HG02973 (cell line): ENCODE measurements around the gene KLF11.

Source experiments
- ATAC-seq: cut with Tn5 transposase; IDR thresholded peaks from one replicate; pipeline ENCODE4 v1.9.1; 2021; ENCODE audit warnings: moderate library complexity; ENCODE audit not compliant: unreplicated experiment

The KLF11 gene

DNA sequence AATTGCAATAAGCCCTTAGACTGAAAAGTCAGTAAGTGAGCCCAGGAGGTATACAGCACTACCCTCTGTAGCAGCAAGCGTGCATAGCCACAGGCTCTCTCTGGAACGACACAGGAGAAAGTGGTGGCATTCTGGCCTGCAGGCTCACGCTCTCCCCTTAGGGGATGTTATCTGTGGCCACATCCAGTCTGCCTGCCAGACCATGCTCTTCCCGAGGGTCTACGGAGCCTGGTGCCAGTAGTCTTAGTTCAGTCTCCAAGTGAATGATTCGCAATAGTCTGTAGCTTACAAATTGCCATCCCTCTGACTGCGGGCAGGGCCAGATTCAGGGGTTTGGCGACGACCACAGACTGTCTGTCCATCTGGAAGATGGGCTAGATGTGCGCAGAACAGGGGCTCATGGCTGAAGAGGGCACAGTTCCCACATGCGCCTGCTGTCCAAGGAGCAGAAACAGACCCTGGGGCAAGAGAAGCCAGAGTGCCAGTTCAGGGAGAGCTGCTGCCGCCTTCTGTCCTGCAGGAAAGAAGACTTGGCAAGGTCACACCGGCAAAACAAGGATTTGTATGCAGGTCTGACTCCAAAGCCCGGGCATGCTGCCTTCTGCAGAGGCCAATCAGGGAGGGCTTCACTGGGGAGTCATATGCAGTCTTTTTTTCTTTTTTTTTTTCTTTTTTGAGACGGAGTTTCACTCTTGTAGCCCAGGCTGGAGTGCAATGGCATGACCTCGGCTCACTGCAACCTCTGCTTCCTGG lies 3.5 kb upstream of the KLF11 start:
- no peak for ATAC-seq

DNA sequence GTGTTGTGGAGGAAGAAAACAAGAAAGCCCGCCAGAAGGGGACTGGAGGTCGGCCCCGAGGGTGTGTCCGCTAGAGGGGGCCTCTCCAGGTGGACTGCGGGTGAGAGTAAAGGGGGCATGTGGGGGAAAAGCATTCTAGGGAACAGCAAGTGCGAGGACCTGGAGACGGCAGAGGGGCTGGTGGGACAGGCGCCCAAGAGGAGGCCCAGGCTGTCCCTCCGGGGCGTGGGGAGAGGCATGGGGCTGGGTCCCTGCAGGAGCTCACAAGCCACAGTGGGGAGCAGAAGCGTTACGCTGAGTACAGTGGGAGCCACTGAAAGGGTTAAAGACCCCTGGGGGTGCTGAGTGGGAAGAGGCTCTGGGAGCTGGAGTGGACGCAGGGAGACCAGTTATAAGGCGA lies 1.6 kb upstream of the KLF11 start:
- no peak for ATAC-seq

DNA sequence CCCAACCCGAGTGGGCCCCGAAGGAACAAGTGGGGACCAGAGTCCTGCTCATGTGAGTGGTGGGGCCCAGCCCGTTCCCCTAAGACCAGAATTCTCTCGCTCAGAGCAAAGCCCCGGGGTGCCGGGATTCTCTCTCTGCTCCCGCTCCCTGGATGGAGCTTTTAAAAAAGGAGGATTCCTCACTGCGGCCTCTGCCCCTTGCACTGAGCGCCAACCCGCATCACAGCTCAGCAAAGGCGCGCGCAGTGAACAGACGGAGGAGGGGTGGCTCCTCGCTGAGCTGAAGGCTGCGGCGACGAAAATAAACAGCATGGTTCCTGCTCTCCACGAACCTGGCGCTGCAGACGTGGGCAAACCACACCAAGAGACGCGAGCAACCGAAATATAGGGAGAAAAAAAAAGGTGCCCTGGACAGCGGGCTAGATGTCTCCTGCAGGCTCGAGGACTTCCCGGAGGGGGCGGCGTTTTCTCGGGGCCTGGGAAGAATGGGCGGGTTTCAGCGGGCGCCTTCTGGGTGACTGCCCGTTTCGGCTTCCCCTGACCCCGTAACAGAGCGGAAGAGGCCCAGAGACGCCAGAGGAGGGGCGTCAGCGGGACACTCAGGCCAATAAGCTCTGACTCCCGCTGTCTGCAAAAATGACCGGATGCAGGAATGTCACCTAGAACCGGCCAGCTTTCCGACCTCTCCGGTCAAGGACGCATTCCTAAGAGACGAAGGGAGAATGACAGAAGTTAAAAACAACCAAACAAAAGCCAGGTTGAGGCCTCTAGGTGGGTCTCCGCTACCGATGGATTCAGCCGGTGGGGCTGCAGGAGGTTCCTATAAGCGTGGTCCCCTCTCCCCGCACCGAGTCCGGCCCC lies 819 bp upstream of the KLF11 start:
- ATAC-seq: no peak

DNA sequence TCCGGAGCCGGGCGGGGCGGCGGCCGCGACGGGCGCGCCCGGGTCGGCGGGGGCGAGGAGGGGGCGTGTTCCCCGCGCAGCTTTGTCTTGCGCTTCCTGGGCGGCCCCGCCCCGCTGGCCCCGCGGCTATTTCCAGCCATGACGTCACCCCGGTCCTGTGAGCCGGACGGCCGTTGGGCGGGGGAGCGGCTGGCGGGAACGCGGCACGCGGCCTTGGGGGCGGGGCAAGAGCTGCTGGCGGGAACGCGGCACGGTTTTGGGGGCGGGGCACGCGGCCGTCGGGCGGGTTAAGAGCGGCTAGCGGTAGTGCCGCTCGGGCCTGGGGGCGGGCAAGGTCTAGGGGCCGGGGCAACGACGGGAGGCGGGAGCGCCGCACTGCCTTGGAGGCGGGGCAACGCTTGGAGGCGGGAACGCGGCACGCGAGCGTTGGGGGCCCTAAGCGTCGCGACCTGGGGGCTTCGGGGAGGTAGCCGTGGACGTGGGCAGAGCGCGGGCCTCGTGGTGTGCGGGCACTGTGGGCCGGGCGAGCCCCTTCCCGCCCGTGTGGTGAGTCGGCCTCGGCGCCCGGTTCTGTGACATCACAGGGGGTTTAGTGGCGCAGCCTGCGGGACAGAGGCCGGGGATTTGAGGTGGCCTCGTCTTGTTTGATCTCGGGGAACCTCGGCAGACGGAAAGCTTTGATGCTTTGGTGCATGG lies 704 bp downstream of the KLF11 start:
- peak; percentile 36 for ATAC-seq

DNA sequence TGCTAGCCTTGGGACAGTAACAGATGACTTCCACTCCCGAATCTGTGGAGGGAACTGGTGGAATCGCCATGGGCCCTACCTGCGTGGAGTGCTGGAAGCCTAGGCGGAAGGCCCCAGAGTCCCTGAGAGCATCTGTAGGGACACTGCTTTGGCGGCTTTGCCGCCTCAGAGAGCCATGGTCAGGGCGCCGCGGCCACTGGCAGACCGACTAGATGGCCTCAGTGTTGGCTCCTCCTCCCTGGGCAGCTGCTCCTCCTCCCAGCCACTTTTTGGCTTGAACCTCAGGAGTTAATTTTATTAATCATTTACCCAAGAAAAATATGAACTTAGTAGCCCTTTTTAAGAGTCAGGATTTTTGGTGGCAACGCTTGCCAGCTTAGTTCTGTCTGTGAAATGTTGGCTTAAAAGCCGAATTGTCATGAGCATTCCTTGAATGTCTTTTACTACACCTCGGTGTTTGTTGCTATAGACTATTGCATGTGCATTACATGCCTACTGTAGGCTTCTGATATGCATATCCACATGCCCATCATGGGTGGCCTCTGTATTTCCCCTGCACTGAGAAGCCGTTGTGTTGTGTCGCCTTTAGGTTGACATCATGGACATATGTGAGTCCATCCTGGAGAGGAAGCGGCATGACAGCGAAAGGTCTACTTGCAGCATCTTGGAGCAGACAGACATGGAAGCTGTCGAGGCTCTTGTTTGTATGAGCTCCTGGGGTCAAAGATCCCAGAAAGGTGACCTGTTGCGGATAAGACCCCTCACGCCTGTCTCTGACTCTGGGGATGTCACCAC lies 2.4 kb downstream of the KLF11 start:
- ATAC-seq: no peak

DNA sequence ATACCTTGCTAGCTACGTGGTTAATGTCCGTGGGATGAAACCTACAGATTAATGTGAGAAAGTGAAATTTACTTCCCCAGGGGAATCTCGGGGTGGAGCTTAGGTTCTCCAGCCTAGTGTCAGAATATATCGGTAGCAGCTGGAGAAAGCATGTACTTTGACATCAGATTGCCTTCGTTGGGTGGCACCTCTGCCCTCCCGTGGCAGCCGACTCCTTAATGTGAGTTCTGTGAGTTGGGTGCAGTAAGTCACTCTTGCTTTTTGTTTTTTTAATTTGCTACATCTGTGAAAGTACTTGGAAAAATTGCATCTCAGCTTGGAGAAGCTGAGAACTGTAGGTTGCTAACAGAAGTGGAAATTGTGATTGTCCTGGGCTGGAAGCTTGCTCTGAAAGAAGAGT lies 3.6 kb downstream of the KLF11 start:
- ATAC-seq: no peak

DNA sequence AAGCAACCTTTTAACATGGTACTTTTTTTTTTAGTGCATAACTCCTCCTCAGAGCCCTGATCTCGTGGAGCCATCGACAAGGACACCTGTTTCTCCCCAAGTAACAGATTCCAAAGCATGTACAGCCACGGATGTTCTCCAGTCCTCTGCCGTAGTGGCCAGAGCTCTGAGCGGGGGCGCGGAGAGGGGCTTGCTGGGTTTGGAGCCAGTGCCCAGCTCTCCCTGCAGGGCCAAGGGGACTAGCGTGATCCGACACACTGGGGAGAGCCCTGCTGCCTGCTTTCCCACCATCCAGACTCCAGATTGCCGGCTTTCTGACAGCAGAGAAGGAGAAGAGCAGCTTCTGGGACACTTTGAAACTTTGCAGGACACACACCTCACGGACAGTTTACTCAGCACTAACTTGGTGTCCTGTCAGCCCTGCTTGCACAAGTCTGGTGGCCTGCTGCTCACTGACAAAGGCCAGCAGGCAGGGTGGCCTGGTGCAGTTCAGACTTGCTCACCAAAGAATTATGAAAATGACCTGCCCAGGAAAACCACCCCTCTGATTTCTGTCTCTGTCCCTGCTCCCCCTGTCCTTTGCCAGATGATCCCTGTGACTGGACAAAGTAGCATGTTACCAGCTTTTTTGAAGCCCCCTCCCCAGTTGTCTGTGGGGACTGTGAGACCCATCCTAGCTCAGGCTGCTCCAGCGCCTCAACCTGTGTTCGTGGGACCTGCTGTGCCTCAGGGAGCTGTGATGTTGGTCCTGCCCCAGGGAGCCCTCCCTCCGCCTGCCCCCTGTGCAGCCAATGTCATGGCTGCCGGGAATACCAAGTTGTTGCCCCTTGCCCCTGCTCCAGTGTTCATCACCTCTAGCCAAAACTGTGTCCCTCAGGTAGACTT lies 4.5 kb downstream of the KLF11 start:
- ATAC-seq: no peak

DNA sequence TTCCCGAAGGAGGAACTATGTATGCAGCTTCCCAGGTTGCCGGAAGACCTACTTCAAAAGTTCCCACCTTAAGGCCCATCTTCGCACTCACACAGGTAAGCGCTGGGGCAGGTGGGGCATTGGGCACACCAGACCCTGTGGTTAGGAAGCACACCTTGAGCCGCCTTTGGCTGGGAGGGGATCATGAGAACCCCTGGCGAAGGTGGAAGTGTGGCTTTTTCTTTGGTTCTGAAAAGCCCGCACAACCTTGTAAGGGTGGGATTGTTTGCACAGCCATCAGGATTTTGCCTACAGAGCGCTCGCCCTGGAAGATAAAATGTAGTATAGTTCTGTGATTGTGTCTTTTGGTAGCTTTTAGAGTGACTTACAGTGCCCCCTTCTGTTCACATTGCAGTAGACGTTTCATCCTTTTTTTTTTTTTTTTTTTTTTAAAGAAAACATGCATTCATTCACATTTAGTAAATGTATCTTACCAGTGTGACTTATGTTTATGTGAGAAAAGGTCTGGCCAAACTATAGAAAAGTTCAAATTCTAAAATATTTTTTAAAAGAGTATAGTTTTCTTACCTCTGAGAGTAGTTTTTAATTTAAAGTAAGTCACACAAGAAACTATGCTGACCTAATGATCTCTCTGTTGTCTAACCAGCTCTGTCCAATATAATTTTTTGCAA lies 5.3 kb downstream of the KLF11 start:
- ATAC-seq: no peak

DNA sequence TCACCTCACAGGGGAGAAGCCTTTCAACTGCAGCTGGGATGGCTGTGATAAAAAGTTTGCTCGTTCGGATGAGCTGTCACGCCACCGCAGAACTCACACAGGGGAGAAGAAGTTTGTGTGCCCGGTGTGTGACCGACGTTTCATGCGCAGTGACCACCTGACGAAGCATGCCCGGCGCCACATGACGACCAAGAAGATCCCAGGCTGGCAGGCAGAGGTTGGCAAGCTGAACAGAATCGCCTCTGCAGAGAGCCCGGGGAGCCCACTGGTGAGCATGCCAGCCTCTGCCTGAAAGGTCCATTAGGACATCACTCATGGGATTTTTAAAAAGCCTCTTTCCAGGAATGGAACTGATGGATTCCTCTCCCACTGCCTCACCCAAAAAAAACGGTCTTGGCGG lies 8.9 kb downstream of the KLF11 start:
- no peak for ATAC-seq

DNA sequence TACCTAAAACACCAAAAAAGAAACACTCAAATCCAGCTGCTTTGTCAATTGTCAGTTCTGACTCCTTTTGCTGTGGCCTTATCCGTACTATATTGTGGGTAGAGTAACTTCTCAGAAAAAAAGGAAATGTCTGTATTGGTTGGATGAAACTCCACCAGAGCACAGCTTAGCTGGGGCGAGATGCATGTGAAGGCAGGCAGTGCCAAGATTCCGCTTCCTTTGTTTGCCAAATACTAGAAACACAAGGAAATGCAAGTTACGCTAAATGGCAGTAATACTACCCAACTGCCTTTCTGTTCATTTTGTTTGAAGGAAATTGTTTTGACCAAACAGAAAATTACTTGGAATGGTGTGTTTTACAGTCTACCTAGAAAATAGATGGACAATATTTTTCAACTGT lies 10.0 kb downstream of the KLF11 start:
- no peak for ATAC-seq

DNA sequence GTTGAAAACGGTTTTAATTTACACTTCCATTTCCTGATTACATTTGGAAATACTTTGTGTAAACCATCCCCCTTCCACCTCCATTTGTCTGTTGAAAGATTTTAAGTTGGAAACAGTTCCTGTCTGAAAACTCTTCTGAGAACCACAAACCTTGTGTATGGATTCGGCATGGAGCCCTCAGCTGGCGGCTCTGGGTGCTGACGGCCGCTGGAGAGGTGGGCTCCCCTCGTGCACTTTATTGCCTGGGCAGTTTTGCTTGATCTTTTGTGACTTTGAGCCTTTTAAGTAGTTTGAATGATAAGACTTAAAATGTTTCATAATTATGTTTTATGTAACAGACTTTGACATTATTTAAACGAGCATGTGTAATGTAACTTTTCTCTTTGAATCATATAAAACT lies 11.1 kb downstream of the KLF11 start:
- no peak for ATAC-seq

DNA sequence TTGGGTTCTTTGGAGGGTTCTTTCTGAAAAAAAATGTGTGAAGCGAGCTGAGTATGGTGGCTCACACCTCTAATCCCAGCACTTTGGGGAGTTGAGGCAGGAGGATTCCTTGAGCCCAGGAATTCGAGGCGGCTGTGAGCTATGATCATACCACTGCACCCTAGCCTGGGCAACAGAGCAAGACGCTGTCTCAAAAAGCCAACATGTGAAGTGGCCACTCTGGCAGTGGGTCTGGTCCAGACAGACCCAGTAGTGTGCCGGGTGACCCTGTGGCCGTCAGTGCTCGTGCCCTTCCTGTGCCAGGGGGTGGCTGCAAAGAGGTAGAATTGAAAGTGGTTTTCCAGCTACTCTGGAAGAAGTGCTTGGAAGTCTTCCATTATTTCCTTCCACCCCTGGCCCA lies 11.6 kb downstream of the KLF11 start:
- no peak for ATAC-seq

DNA sequence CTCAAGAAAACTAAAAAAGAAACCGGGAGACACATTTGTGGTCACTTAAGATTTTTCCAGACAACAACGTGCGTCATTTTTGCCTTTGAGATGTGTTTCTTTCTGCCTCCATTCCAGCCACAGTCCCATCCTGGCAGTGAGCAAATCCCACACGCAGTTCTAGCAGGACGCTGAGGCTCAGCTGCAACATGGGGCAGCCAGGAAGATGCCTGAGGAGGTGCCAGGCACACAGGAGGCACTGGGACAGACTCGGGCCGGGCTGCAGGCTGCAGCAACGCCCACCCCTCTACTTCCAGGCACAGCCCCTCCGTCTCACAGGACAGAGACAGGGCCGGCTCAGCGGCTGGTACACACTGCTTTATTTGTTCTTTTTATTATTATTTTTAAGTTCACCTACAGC lies 13.1 kb downstream of the KLF11 start:
- no peak for ATAC-seq

DNA sequence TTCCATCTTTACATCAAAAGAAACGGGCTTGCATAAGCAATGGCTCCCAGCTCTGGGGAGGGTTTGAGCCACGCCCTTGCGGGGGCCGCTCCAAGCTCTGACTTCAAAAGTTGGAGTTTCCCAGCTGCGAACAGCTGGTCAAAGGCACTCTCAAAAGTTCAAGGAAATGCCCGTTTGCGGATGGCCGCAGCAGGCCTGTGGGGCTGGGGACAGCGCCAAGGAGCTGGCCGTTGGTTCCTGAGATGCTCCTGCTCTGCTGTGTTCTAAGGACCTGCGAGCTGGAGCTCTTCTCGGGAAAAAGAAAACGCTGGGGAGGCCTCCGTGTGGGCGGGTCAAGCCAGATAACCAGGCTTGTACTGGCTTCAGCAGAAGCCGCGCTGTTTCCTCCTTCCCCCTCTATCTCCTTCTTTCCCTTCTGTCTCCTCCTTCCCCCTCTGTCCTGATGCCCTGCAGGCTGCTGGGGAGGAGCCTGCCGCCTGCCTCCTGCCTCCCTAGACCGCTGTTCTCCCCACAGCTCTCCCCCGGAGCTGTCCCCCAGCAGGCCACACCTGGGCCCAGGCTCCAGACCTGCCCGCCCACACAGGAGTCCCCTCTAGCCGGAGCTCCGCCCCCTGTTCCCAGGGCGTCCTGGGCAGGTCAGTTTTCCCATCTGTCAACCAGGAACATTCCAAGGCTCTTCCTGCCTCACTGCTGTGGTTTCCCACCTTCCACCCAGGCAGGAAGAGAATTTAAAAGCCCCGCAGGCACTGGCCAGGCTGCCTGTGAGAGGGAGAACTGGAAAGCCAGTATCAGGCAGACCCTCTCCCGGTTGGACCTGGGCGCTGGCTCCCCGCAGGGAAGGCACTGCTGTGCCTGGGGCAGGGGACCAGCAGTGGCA lies 14.1 kb downstream of the KLF11 start:
- no peak for ATAC-seq

DNA sequence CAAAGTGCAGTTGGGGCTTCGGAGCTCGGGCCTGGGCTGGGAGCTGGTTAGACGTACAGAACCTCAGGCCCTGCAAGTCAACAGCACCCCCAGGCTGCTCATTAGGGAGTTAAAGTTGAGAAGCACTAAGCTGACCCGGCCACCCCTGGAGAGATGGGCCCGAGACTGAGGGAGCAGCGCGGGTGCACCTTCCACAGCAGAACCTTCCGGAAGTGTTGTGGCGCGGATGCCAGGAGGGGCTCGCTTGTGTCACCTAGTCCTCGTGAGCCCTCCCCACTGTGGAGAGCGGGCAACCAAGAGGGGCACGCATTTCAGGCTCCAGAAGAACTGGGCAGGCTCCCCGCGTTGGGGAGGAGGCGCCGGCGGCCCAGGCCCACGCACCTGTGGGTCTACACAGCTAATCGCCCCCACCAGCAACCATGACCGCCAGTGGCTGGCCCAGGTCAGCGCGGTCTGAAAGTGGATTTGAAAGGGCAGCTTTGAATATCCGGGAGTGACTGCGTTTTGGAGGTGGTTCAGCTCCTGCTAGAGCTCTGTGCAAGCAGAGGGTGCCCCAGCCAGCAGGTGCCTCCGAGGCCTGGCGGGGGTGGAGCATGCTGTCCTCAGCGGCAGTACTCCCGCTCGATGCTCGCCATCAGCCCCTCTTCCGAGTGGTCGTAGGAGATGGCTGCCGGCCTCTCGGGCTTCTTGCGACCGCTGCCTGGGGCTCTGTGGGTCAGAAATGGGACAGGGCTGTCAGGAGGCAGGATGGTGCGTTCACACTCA lies 15.1 kb downstream of the KLF11 start:
- no peak for ATAC-seq

DNA sequence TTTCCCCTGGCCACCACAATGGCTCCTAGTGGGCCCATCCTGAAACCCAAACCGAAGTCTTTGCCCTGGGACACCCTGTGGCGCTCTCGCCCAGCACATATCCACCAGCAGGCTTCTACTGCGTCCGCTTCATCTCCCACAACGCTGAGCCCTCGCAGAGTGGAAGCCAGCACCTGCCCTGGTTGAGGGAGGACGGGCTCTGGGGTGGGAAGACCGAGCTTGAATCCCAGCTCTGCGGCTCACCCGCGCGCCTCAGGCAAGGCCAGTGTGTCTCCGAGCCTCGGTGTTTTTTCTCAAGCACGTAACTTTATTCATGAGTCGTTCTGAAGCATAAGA lies 15.6 kb downstream of the KLF11 start:
- no peak for ATAC-seq

DNA sequence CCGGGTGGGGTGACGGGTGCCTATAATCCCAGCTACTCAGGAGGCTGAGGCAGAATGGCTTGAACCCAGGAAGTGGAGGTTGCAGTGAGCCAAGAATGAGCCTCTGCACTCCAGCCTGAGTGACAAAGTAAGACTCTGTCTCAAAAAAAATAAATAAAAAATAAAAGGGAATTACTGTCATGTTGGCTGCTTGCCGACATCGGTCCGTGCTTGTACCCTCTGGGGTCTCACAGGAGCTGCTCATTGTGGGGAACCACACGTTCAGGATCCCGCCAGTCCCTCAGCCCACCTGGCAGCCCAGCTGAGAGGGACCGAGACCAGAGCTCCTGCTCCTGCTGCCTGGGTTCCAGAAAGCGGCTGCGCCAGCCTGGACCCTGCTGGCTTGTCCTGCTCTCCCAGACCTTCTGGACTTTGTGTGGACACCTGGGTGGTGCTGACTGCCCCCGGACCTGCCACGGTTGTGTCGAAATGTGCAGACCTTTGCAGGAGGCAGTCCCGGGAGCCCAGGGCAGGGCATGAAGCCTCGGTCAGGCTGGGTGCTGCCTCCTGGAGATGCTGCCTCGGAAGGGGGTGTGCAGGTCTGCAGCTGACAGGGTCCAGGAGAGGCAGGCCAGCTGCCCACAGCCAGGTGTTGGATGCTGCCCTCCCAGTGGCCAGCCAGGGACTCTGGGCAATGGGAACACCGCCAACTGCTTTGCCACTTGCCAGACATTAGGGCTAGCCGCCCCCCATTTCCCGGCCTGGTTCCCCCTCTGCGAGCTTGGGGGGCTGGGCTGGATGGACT lies 16.4 kb downstream of the KLF11 start:
- no peak for ATAC-seq
